SK-N-SH treated with all-trans-retinoic acid at 6 μM for 48 hours (cell line): ENCODE results near the gene BAIAP3.

ENCODE experiments used
- ATAC-seq: fragments of 200-7000 bp; cut with Tn5 transposase; 3 replicates; pipeline ENCODE4 v1.9.1; 2020; ENCODE audit warnings: mild to moderate bottlenecking, moderate library complexity
- ARNTL ChIP-seq: fragments of 450-650 bp; formaldehyde crosslinking; IDR thresholded peaks from 2 replicates; pipeline ENCODE4 v1.5.0; 2020; ENCODE audit warnings: low read depth, mild to moderate bottlenecking, moderate library complexity, borderline replicate concordance
- BACH2 ChIP-seq: fragments of 250-450 bp; sonication (Bioruptor Pico); IDR thresholded peaks from 2 replicates; pipeline ENCODE4 v1.9.0; 2021; ENCODE audit warnings: mild to moderate bottlenecking, borderline replicate concordance
- CREB5 ChIP-seq: fragments of 250-450 bp; sonication (Bioruptor Pico); IDR thresholded peaks from 2 replicates; pipeline ENCODE4 v1.5.1; 2020; ENCODE audit warnings: low read depth, mild to moderate bottlenecking, moderate library complexity
- CSDC2 ChIP-seq: fragments of 250-450 bp; sonication (Bioruptor Pico); IDR thresholded peaks from 2 replicates; pipeline ENCODE4 v1.5.0; 2020; ENCODE audit warnings: mild to moderate bottlenecking, moderate library complexity
- CSRNP3 ChIP-seq: fragments of 250-450 bp; sonication (Bioruptor Pico); IDR thresholded peaks from 2 replicates; pipeline ENCODE4 v1.5.1; 2021; ENCODE audit warnings: mild to moderate bottlenecking, moderate library complexity
- ESRRG ChIP-seq: fragments of 250-450 bp; sonication (Bioruptor Pico); IDR thresholded peaks from 2 replicates; pipeline ENCODE4 v1.6.1; 2021; ENCODE audit warnings: mild to moderate bottlenecking
- GLIS3 ChIP-seq: fragments of 250-450 bp; sonication (Bioruptor Pico); IDR thresholded peaks from 2 replicates; pipeline ENCODE4 v1.5.0; 2020; ENCODE audit warnings: mild to moderate bottlenecking, moderate library complexity
- OSR1 ChIP-seq: fragments of 250-450 bp; sonication (Bioruptor Pico); IDR thresholded peaks from 2 replicates; pipeline ENCODE4 v1.8.0; 2022; ENCODE audit warnings: moderate library complexity, mild to moderate bottlenecking, inconsistent platforms
- PATZ1 ChIP-seq: fragments of 250-450 bp; sonication (Bioruptor Pico); IDR thresholded peaks from 2 replicates; pipeline ENCODE4 v1.8.0; 2020; ENCODE audit warnings: mild to moderate bottlenecking, moderate library complexity, borderline replicate concordance
- POU6F1 ChIP-seq: fragments of 250-450 bp; sonication (Bioruptor Pico); IDR thresholded peaks from 2 replicates; pipeline ENCODE4 v1.8.0; 2021; ENCODE audit warnings: low read depth, mild to moderate bottlenecking, moderate library complexity, borderline replicate concordance
- RARB ChIP-seq: fragments of 250-450 bp; sonication (Bioruptor Pico); IDR thresholded peaks from 2 replicates; pipeline ENCODE4 v1.8.0; 2021; ENCODE audit warnings: mild to moderate bottlenecking, moderate library complexity
- TOX ChIP-seq: fragments of 250-450 bp; sonication (Bioruptor Pico); IDR thresholded peaks from 2 replicates; pipeline ENCODE4 v1.8.0; 2021; ENCODE audit warnings: mild to moderate bottlenecking, moderate library complexity, borderline replicate concordance
- TSHZ2 ChIP-seq: fragments of 250-450 bp; sonication (Bioruptor Pico); IDR thresholded peaks from 2 replicates; pipeline ENCODE4 v1.5.0; 2020; ENCODE audit warnings: mild to moderate bottlenecking, moderate library complexity
- ZC3H10 ChIP-seq: fragments of 250-450 bp; sonication (Bioruptor Pico); IDR thresholded peaks from 2 replicates; pipeline ENCODE4 v1.5.1; 2021; ENCODE audit warnings: mild to moderate bottlenecking, moderate library complexity
- ZFP3 ChIP-seq: fragments of 250-450 bp; sonication (Bioruptor Pico); IDR thresholded peaks from 2 replicates; pipeline ENCODE4 v1.5.0; 2020; ENCODE audit warnings: mild to moderate bottlenecking, moderate library complexity
- ZFP30 ChIP-seq: fragments of 450-650 bp; formaldehyde crosslinking; IDR thresholded peaks from 2 replicates; pipeline ENCODE4 v1.5.0; 2022; ENCODE audit warnings: mild to moderate bottlenecking, moderate library complexity
- ZNF565 ChIP-seq: fragments of 450-650 bp; formaldehyde crosslinking; conservative IDR thresholded peaks from 2 replicates; pipeline ENCODE4 v1.5.0; 2020; ENCODE audit warnings: low read depth, mild to moderate bottlenecking, moderate library complexity
- ZNF70 ChIP-seq: fragments of 450-650 bp; formaldehyde crosslinking; IDR thresholded peaks from 2 replicates; pipeline ENCODE4 v1.5.0; 2020; ENCODE audit warnings: mild to moderate bottlenecking, moderate library complexity
- ZNF8 ChIP-seq: fragments of 450-650 bp; formaldehyde crosslinking; IDR thresholded peaks from 2 replicates; pipeline ENCODE4 v1.5.0; 2020; ENCODE audit warnings: mild to moderate bottlenecking, moderate library complexity

The BAIAP3 gene

GRCh38 chr16:1349951-1350350, 16.5 kb downstream of the BAIAP3 start:
- no peak for ATAC-seq
- TF ChIP-seq ZNF565 (CRISPR knock-in tag): no peak
- TF ChIP-seq TSHZ2: no peak
- TF ChIP-seq GLIS3 (CRISPR knock-in tag): no peak
- TF ChIP-seq POU6F1 (CRISPR knock-in tag): no peak
- TF ChIP-seq TOX (CRISPR knock-in tag): no peak
- TF ChIP-seq ZNF70 (CRISPR knock-in tag): no peak
- no peak for TF ChIP-seq RARB
- no peak for TF ChIP-seq ARNTL (CRISPR knock-in tag)
- no peak for TF ChIP-seq PATZ1 (CRISPR knock-in tag)
- TF ChIP-seq OSR1 (CRISPR knock-in tag): no peak
- no peak for TF ChIP-seq ZC3H10 (CRISPR knock-in tag)
- TF ChIP-seq BACH2 (CRISPR knock-in tag): no peak
- no peak for TF ChIP-seq CREB5 (CRISPR knock-in tag)

- ATAC-seq: no peak
- TF ChIP-seq ZNF70 (CRISPR knock-in tag) (no peak), RARB (no peak), PATZ1 (CRISPR knock-in tag) (no peak), ZNF8 (CRISPR knock-in tag) (no peak), CSDC2 (no peak), ZFP3 (CRISPR knock-in tag) (no peak), CSRNP3 (no peak), BACH2 (CRISPR knock-in tag) (no peak), ZFP30 (CRISPR knock-in tag) (no peak), POU6F1 (CRISPR knock-in tag) (no peak), ESRRG (CRISPR knock-in tag) (no peak), TSHZ2 (no peak), TOX (CRISPR knock-in tag) (no peak)
Observed at GRCh38 chr16:1350691-1351090, 17.2 kb downstream of the BAIAP3 start.
